ENCODE data around the gene B3GLCT. TPM values are rescaled to one million over a fixed set of nuclear protein-coding genes. Genes with fewer than 3 reads are reported as not detected.
"Not testable (repeated sequence)": the region's sequence is repeated elsewhere in the genome, so short reads cannot be mapped to it uniquely, and the experiment has no call there.

Gene B3GLCT
- total RNA-seq, result 4.2 and 5.0 TPM in 2 replicates
- 4.2 TPM for polyA plus RNA-seq (2012)

- DNase-seq (ENCODE audit: low read depth), result peak; percentile 84
Measured at GRCh38 chr13:31199849-31200636, at the start of gene B3GLCT. Gene B3GLCT (plus strand): TSS chr13:31199975. CDS start chr13:31200085, 110 bp downstream.

- DNase-seq (ENCODE audit: low read depth), result no peak
Measured at GRCh38 chr13:31150315-31150985, 49.3 kb upstream of the B3GLCT start.

GRCh38 chr13:31151837-31152236 is 47.9 kb upstream of the B3GLCT start:
- no peak for DNase-seq (ENCODE audit: low read depth)

- DNase-seq (ENCODE audit: low read depth), result peak; percentile 47
Measured at GRCh38 chr13:31154939-31155338, 44.8 kb upstream of the B3GLCT start.

- no peak for DNase-seq (ENCODE audit: low read depth)
Measured at GRCh38 chr13:31159306-31159705, 40.5 kb upstream of the B3GLCT start.

- peak; percentile 78 for DNase-seq (ENCODE audit: low read depth)
Measured at GRCh38 chr13:31160857-31161556, 38.8 kb upstream of the B3GLCT start.

GRCh38 chr13:31161557-31162150 is 38.1 kb upstream of the B3GLCT start, which contains the start of gene HSPH1:
Gene HSPH1 (minus strand): TSS chr13:31161904. CDS start chr13:31161582, 322 bp downstream.
- peak; percentile 99 for DNase-seq (ENCODE audit: low read depth)

GRCh38 chr13:31162151-31163008 is 37.4 kb upstream of the B3GLCT start:
- DNase-seq (ENCODE audit: low read depth), result peak; percentile 99

GRCh38 chr13:31166591-31166990 is 33.2 kb upstream of the B3GLCT start:
- DNase-seq (ENCODE audit: low read depth), result peak; percentile 53

- DNase-seq (ENCODE audit: low read depth), result no peak
Measured at GRCh38 chr13:31167490-31167889, 32.3 kb upstream of the B3GLCT start.

GRCh38 chr13:31168166-31168565 is 31.6 kb upstream of the B3GLCT start:
- DNase-seq (ENCODE audit: low read depth), result no peak

- DNase-seq (ENCODE audit: low read depth), result no peak
Measured at GRCh38 chr13:31168736-31169135, 31.0 kb upstream of the B3GLCT start.

- DNase-seq (ENCODE audit: low read depth), result no peak
Measured at GRCh38 chr13:31172001-31172400, 27.8 kb upstream of the B3GLCT start.

GRCh38 chr13:31172535-31172934 is 27.2 kb upstream of the B3GLCT start:
- DNase-seq (ENCODE audit: low read depth), result peak; percentile 69

GRCh38 chr13:31174018-31174417 is 25.8 kb upstream of the B3GLCT start:
- peak; percentile 28 for DNase-seq (ENCODE audit: low read depth)

GRCh38 chr13:31175847-31176532 is 23.8 kb upstream of the B3GLCT start:
- no peak for DNase-seq (ENCODE audit: low read depth)

GRCh38 chr13:31177813-31178495 is 21.8 kb upstream of the B3GLCT start:
- not testable (repeated sequence) for DNase-seq (ENCODE audit: low read depth)

- no peak for DNase-seq (ENCODE audit: low read depth)
Measured at GRCh38 chr13:31179241-31179640, 20.5 kb upstream of the B3GLCT start.

GRCh38 chr13:31179754-31180153 is 20.0 kb upstream of the B3GLCT start:
- no peak for DNase-seq (ENCODE audit: low read depth)
